GM23338 (cell line): ENCODE data around the gene TBC1D7. TPM values are rescaled to one million over a fixed set of nuclear protein-coding genes. Genes with fewer than 3 reads are reported as not detected.

Source experiments
- ATAC-seq: fragments of 200-7000 bp; cut with Tn5 transposase; 3 replicates; pipeline ENCODE4 v1.9.1; 2020
- DNase-seq: peaks from one replicate; pipeline ENCODE4 v3.0.0-alpha.2; 2015; ENCODE audit warnings: low spot score
- H2AFZ ChIP-seq: fragments of 200-600 bp; sonication (generic); 2 replicates; pipeline ENCODE4 v1.8.0; 2016; ENCODE audit warnings: antibody characterized with exemption, mild to moderate bottlenecking, moderate library complexity
- H3F3A ChIP-seq: fragments of 200-600 bp; sonication (generic); replicated peaks from 2 replicates; pipeline ENCODE4 v1.8.0; 2017; ENCODE audit warnings: antibody characterized with exemption, mixed run types, low read depth
- H3K27ac ChIP-seq: fragments of 200-600 bp; sonication (generic); 2 replicates; pipeline ENCODE4 v1.6.1; 2016; ENCODE audit warnings: low read depth
- H3K27me3 ChIP-seq: fragments of 200-600 bp; sonication (generic); 2 replicates; pipeline ENCODE4 v1.8.0; 2016; ENCODE audit warnings: mild to moderate bottlenecking, mixed run types, moderate library complexity; ENCODE audit not compliant: insufficient read depth
- H3K36me3 ChIP-seq: fragments of 200-600 bp; sonication (generic); 2 replicates; pipeline ENCODE4 v1.8.0; 2016; ENCODE audit warnings: mild to moderate bottlenecking; ENCODE audit not compliant: insufficient read depth
- H3K4me1 ChIP-seq: fragments of 200-600 bp; sonication (generic); 2 replicates; pipeline ENCODE4 v1.8.0; 2016; ENCODE audit warnings: mild to moderate bottlenecking, moderate library complexity; ENCODE audit not compliant: insufficient read depth
- H3K4me2 ChIP-seq: fragments of 200-600 bp; sonication (generic); 2 replicates; pipeline ENCODE4 v1.7.1; 2017; ENCODE audit warnings: mixed run types
- H3K4me3 ChIP-seq: fragments of 200-600 bp; sonication (generic); 2 replicates; pipeline ENCODE4 v1.6.1; 2016; ENCODE audit warnings: mixed run types
- H3K79me2 ChIP-seq: fragments of 200-600 bp; sonication (generic); replicated peaks from 2 replicates; pipeline ENCODE4 v1.8.0; 2017; ENCODE audit warnings: mild to moderate bottlenecking; ENCODE audit not compliant: insufficient read depth
- H3K9me2 ChIP-seq: fragments of 200-600 bp; sonication (generic); 2 replicates; pipeline ENCODE4 v1.8.0; 2017; ENCODE audit not compliant: insufficient read depth
- H4K20me1 ChIP-seq: fragments of 200-600 bp; sonication (generic); replicated peaks from 2 replicates; pipeline ENCODE4 v1.8.0; 2017; ENCODE audit warnings: mild to moderate bottlenecking; ENCODE audit not compliant: insufficient read depth
- H3K27ac Mint-ChIP-seq: 2 replicates; pipeline ENCODE4 v1.8.0; 2020; ENCODE audit warnings: inconsistent platforms, mild to moderate bottlenecking, moderate library complexity, mixed read lengths
- H3K27me3 Mint-ChIP-seq: 3 replicates; pipeline ENCODE4 v1.8.0; 2022; ENCODE audit warnings: low read depth, mild to moderate bottlenecking, moderate library complexity, mixed read lengths, inconsistent platforms; ENCODE audit not compliant: insufficient read depth, poor library complexity
- H3K36me3 Mint-ChIP-seq: 3 replicates; pipeline ENCODE4 v1.8.0; 2021; ENCODE audit warnings: low read depth, mild to moderate bottlenecking, inconsistent platforms, moderate library complexity, mixed read lengths
- H3K4me1 Mint-ChIP-seq: 3 replicates; pipeline ENCODE4 v1.8.0; 2020; ENCODE audit warnings: mild to moderate bottlenecking, inconsistent platforms, mixed read lengths
- H3K4me3 Mint-ChIP-seq: 3 replicates; pipeline ENCODE4 v1.8.0; 2021; ENCODE audit warnings: moderate library complexity, mild to moderate bottlenecking, inconsistent platforms, mixed read lengths
- H3K9me3 Mint-ChIP-seq: 3 replicates; pipeline ENCODE4 v1.8.0; 2020; ENCODE audit warnings: moderate library complexity, mild to moderate bottlenecking, inconsistent platforms, mixed read lengths
- NANOG ChIP-seq: IDR thresholded peaks from 2 replicates; pipeline ENCODE4 v1.6.1; 2016; ENCODE audit warnings: antibody characterized with exemption, borderline replicate concordance
- POLR2AphosphoS5 ChIP-seq: IDR thresholded peaks from 2 replicates; pipeline ENCODE4 v1.6.1; 2016; ENCODE audit warnings: antibody characterized with exemption, low read depth
- ZNF462 ChIP-seq: fragments of 250-450 bp; sonication (Bioruptor Pico); IDR thresholded peaks from 2 replicates; pipeline ENCODE4 v1.5.0; 2020; ENCODE audit warnings: mild to moderate bottlenecking, moderate library complexity
- polyA plus RNA-seq: library from polyadenylated mRNA; unstranded; fragments of >200 nt; fragmentation: Nextera tagmentation; extraction: Ambion mirVana; gene quantifications from 2 replicates; pipeline ENCODE4 v1.2.1, GENCODE V29; 2016
- total RNA-seq: library from RNA; depleted of rRNA; stranded (reverse); fragments of >200 nt; shearing (Covaris generic); gene quantifications from 2 replicates; pipeline ENCODE4 v1.2.3, GENCODE V29; 2014
- TF ChIP-seq, protein P1 (sequence below): IDR thresholded peaks from one replicate; pipeline ENCODE4 v1.6.1; 2018; ENCODE audit warnings: antibody characterized with exemption; ENCODE audit not compliant: unreplicated experiment

The TBC1D7 gene
- total and polyA plus RNA-seq, 2 experiments from 2014 or later: 62.0 to 70.4 TPM

- ATAC-seq (no peak), DNase-seq (no peak)
- Mint-ChIP-seq H3K4me1 (peaks cover 12% of the 10 kb centered on the region; the same call in 2 of the 3 replicates), H3K27ac (no peak overlapping the region), H3K4me3 (no peak overlapping the region), H3K9me3 (no peaks in the 10 kb centered on the region), H3K27me3 (peaks cover 7% of the 10 kb centered on the region), H3K36me3 (no peaks in the 10 kb centered on the region; the same call in 2 of the 3 replicates)
- Histone ChIP-seq H4K20me1 (no peaks in the 10 kb centered on the region), H3K27ac (no peak overlapping the region), H3K36me3 (no peaks in the 10 kb centered on the region; the same call in 1 of the 2 replicates), H3K27me3 (no peaks in the 10 kb centered on the region), H3K4me2 (no peak overlapping the region), H3K4me3 (no peak overlapping the region), H2AFZ (no peak overlapping the region), H3K79me2 (no peaks in the 10 kb centered on the region), H3K9me2 (peaks cover 6% of the 10 kb centered on the region; the same call in 1 of the 2 replicates), H3F3A (no peaks in the 10 kb centered on the region), H3K4me1 (no peaks in the 10 kb centered on the region)
- TF ChIP-seq ZNF462 (no peak), POLR2AphosphoS5 (no peak), NANOG (no peak)
- TF ChIP-seq, protein P1, sequence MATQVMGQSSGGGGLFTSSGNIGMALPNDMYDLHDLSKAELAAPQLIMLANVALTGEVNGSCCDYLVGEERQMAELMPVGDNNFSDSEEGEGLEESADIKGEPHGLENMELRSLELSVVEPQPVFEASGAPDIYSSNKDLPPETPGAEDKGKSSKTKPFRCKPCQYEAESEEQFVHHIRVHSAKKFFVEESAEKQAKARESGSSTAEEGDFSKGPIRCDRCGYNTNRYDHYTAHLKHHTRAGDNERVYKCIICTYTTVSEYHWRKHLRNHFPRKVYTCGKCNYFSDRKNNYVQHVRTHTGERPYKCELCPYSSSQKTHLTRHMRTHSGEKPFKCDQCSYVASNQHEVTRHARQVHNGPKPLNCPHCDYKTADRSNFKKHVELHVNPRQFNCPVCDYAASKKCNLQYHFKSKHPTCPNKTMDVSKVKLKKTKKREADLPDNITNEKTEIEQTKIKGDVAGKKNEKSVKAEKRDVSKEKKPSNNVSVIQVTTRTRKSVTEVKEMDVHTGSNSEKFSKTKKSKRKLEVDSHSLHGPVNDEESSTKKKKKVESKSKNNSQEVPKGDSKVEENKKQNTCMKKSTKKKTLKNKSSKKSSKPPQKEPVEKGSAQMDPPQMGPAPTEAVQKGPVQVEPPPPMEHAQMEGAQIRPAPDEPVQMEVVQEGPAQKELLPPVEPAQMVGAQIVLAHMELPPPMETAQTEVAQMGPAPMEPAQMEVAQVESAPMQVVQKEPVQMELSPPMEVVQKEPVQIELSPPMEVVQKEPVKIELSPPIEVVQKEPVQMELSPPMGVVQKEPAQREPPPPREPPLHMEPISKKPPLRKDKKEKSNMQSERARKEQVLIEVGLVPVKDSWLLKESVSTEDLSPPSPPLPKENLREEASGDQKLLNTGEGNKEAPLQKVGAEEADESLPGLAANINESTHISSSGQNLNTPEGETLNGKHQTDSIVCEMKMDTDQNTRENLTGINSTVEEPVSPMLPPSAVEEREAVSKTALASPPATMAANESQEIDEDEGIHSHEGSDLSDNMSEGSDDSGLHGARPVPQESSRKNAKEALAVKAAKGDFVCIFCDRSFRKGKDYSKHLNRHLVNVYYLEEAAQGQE: no peak
These were observed 45.1 kb upstream of the TBC1D7 start for GRCh38 chr6:13373488-13373886.
